ENCODE data around the gene DUS1L. TPM values are rescaled to one million over a fixed set of nuclear protein-coding genes. Genes with fewer than 3 reads are reported as not detected.

Gene DUS1L
- total and polyA plus RNA-seq, 2 experiments from 2014 or later: 66.0 to 122 TPM

- no peaks in the 10 kb centered on the region for H3K27me3 ChIP-seq (ENCODE audit: insufficient read depth)
- no peak overlapping the region for H3K4me2 ChIP-seq
- H3K36me3 ChIP-seq (ENCODE audit: insufficient read depth): no peaks in the 10 kb centered on the region
- peaks cover 8% of the 10 kb centered on the region for H3K36me3 Mint-ChIP-seq (ENCODE audit: low read depth)
- peaks cover 8% of the 10 kb centered on the region; the same call in 1 of the 2 replicates for H4K20me1 ChIP-seq (replicated peaks; ENCODE audit: insufficient read depth)
- H3K27ac ChIP-seq (ENCODE audit: low read depth): no peak overlapping the region
- H3K4me1 ChIP-seq (ENCODE audit: insufficient read depth): no peaks in the 10 kb centered on the region
- H3K4me3 ChIP-seq: no peak overlapping the region
- no peaks in the 10 kb centered on the region for H3K9me2 ChIP-seq (ENCODE audit: insufficient read depth)
- TF ChIP-seq EZH2 (IDR thresholded peaks at IDR 0.05; ENCODE audit: low read depth, unreplicated experiment): no peak
- TF ChIP-seq ZNF331 (CRISPR knock-in tag; IDR thresholded peaks at IDR 0.05; ENCODE audit: low read depth): no peak
- TF ChIP-seq ZNF114 (CRISPR knock-in tag; IDR thresholded peaks at IDR 0.05): no peak
- TF ChIP-seq EZH2phosphoT487 (IDR thresholded peaks at IDR 0.05; ENCODE audit: unreplicated experiment): no peak
- TF ChIP-seq CREB1 (CRISPR knock-in tag; IDR thresholded peaks at IDR 0.05; ENCODE audit: low read depth): no peak
- no peak for TF ChIP-seq STAT1 (IDR thresholded peaks at IDR 0.05; ENCODE audit: unreplicated experiment)
- TF ChIP-seq, protein P1, sequence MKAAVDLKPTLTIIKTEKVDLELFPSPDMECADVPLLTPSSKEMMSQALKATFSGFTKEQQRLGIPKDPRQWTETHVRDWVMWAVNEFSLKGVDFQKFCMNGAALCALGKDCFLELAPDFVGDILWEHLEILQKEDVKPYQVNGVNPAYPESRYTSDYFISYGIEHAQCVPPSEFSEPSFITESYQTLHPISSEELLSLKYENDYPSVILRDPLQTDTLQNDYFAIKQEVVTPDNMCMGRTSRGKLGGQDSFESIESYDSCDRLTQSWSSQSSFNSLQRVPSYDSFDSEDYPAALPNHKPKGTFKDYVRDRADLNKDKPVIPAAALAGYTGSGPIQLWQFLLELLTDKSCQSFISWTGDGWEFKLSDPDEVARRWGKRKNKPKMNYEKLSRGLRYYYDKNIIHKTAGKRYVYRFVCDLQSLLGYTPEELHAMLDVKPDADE (IDR thresholded peaks at IDR 0.05): no peak
- no peak for TF ChIP-seq POLR2AphosphoS5 (IDR thresholded peaks at IDR 0.05; ENCODE audit: low read depth)
- no peak for TF ChIP-seq JUNB (IDR thresholded peaks at IDR 0.05; ENCODE audit: unreplicated experiment)
- no peak for TF ChIP-seq NANOG (IDR thresholded peaks at IDR 0.05; ENCODE audit: borderline replicate concordance)
- no peak for TF ChIP-seq ZNF462 (CRISPR knock-in tag; IDR thresholded peaks at IDR 0.05)
- TF ChIP-seq REST (IDR thresholded peaks at IDR 0.05; ENCODE audit: unreplicated experiment): no peak
- no peak for TF ChIP-seq CTCF (conservative IDR thresholded peaks at IDR 0.05; ENCODE audit: low read depth in 2 of 2)
- no peaks in the 10 kb centered on the region; the same call in 2 of the 3 replicates for H3K4me1 Mint-ChIP-seq
- H3K4me3 Mint-ChIP-seq: no peak overlapping the region
- peaks cover 9% of the 10 kb centered on the region; the same call in 1 of the 2 replicates for H3K79me2 ChIP-seq (replicated peaks; ENCODE audit: insufficient read depth)
- no peak for DNase-seq (ENCODE audit: low spot score)
- H2AFZ ChIP-seq: no peak overlapping the region
- H3K9me3 Mint-ChIP-seq: no peaks in the 10 kb centered on the region
- no peak for ATAC-seq
- H3K27me3 Mint-ChIP-seq (ENCODE audit: insufficient read depth, low read depth, poor library complexity): peaks cover 11% of the 10 kb centered on the region
- H3F3A ChIP-seq (replicated peaks; ENCODE audit: low read depth): 0 out of 2 replicates have a peak, but pooled peaks cover 6% of the 10 kb centered on the region
- no peak overlapping the region for H3K27ac Mint-ChIP-seq
Observed at GRCh38 chr17:82049106-82049505, 16.5 kb downstream of the DUS1L start.

All from GM23338 (cell line).